ENCODE measurements around the gene NPY1R. TPM values are rescaled to one million over a fixed set of nuclear protein-coding genes. Genes with fewer than 3 reads are reported as not detected.

Gene NPY1R
- total RNA-seq, 4 donors from 2014 or later, result 0.95 to 1.8 (median 1.6) TPM; not detected in 1

DNA sequence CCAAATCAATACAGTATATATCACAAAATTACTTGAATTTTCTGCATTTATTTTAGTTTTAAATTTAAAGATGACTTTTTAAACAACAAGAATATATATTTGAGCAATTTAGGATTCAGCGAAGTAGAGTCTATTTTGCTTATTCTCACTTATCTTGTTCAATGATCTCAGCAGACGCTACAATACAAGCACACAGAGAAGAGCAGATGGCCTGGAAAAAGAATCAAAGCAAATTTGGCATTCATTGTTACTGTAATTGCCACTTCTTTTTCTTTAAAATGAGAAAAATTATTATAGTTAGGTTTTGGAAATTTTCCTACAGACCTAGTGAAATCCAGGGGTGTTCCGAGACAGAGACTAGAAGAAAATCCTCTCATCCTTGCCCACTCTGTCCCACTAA is 57.5 kb downstream of the NPY1R start:
- H3K27me3 ChIP-seq, result no peaks in the 10 kb centered on the region
- H3K36me3 ChIP-seq, result no peaks in the 10 kb centered on the region
- H3K4me3 ChIP-seq, result no peak overlapping the region
- H3K4me1 ChIP-seq, result no peaks in the 10 kb centered on the region
- DNase-seq, result no peak
- TF ChIP-seq, protein P1, sequence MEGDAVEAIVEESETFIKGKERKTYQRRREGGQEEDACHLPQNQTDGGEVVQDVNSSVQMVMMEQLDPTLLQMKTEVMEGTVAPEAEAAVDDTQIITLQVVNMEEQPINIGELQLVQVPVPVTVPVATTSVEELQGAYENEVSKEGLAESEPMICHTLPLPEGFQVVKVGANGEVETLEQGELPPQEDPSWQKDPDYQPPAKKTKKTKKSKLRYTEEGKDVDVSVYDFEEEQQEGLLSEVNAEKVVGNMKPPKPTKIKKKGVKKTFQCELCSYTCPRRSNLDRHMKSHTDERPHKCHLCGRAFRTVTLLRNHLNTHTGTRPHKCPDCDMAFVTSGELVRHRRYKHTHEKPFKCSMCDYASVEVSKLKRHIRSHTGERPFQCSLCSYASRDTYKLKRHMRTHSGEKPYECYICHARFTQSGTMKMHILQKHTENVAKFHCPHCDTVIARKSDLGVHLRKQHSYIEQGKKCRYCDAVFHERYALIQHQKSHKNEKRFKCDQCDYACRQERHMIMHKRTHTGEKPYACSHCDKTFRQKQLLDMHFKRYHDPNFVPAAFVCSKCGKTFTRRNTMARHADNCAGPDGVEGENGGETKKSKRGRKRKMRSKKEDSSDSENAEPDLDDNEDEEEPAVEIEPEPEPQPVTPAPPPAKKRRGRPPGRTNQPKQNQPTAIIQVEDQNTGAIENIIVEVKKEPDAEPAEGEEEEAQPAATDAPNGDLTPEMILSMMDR (IDR thresholded peaks at IDR 0.05), result no peak
- no peak for TF ChIP-seq POLR2A (IDR thresholded peaks at IDR 0.05)
- no peak overlapping the region for H3K27ac ChIP-seq
- H3K9me3 ChIP-seq, result no peaks in the 10 kb centered on the region

Other genes starting within 250 kb of the NPY1R start
- gene NAF1, start 165.7 kb downstream of the NPY1R start, total RNA-seq, result 10 to 100 TPM in 3 of 4 donors, 1 to 10 TPM in 1; 7.9 to 30.5 (median 15.4) TPM
- 1 to 10 TPM in 1 of 4 donors, not detected in 3; 1.7 TPM for gene NPY5R, start 11.3 kb upstream of the NPY1R start, total RNA-seq
- gene TKTL2, start 141.2 kb upstream of the NPY1R start, total RNA-seq, result not detected
- gene TMA16, start 162.1 kb upstream of the NPY1R start, total RNA-seq, result 10 to 100 TPM in 3 of 4 donors, 1 to 10 TPM in 1; 6.1 to 26.4 (median 15.1) TPM

Measured in Peyer's patch (tissue), 4 donors.